T1000 (cell line): ENCODE measurements around the gene CALM3.
"Not testable (repeated sequence)": the region's sequence is repeated elsewhere in the genome, so short reads cannot be mapped to it uniquely, and the experiment has no call there.

Source experiments
- DNase-seq: peaks from one replicate; lab custom pipeline; 2025; ENCODE audit warnings: mixed read lengths; lab: John Stamatoyannopoulos, UW

The CALM3 gene

DNA sequence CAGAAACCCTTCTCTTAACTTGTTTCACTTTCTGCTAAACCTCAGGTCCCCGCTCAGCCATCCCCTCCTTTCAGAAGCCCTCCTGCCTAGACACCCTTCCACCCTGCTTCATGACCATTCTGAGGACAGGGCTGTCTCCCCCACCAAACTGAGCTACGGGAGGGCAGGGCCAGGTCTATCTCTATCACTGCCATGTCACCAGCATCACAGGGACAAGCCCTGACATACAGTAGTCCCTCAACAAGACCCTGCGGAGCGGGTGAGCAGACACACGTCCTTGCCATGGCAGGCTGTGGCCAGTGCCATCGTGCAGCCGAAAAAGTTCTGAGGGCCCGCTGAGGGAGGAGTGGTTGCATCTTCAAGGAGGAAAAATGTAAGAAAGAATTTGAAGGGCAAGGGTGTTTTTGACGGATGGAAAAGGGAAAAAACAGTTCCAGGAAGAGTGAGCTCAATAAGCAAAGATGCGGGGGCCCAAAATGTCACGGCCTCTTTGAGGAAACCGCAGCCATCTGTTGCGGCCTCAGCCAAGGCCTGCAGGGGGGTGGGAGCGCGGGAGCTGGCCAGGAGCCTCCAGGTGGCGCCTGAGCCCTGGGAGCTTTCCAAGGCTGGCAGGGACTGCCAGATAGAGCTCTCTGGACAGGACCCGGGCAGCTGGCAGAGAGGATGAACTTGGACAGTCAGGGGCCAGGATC lies 15.6 kb downstream of the CALM3 start:
- no peak for DNase-seq

DNA sequence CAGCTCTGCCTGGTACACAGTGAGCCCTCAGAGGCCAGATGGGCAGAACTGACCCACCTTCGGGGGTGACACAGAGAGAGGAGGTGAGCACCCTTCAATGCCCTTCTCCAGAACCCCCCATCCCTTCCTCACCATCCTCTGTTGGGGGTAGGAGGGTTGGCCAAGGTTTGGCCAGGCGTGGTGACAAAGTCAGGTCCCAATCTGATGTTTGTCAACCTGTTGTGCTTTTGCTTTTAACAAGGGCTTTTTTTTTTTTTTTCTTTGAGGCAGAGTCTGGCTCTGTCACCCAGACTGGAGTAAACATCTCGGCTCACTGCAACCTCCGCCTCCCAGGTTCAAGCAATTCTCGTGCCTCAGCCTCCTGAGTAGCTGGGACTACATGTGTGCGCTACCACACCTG lies 16.5 kb downstream of the CALM3 start:
- DNase-seq = no peak

DNA sequence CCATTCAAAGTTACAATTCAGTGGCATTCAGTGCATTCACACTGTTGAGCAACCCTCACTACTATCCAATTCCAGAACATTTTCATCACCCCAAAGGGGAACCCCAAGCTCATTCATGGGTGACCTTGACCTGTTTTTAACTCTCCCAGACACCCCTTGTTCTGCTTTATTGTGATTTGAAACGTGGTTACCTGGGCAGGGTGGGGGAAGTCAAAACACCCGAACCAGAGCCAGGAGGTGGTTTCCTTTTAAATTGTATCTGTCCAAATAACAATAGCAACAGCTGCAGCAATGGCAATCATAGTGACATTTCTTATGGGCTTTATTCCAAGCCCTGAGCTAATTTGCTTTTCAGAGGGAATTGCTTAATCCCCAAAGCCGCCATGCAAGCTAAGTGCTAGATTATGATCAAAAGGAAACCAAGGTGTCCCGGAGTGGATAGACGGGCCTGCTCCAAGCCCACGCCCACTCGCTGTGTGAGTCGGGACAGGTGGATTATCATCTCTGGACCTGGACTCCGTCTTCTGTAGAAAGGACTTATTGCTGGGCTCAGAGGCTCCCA lies 17.6 kb downstream of the CALM3 start:
- no peak for DNase-seq

DNA sequence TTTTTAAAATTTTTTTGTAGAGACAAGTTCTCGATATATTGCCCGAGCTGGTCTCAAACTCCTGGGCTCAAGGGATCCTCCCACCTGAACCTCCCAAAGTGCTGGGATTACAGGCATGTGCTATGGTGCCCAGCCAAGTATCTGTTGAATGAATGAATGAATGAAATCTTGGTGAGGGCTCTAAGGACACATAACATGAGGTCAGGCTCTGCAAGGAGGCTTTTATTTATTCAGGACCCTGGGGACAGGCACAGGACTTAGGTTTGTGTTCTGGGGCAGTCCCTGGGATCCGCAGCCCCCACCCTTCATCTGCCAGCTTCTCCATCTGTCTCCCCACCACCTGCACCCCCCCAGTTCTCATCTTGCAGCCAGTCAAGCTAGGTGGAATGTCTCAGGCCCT lies 19.1 kb downstream of the CALM3 start:
- no peak for DNase-seq

DNA sequence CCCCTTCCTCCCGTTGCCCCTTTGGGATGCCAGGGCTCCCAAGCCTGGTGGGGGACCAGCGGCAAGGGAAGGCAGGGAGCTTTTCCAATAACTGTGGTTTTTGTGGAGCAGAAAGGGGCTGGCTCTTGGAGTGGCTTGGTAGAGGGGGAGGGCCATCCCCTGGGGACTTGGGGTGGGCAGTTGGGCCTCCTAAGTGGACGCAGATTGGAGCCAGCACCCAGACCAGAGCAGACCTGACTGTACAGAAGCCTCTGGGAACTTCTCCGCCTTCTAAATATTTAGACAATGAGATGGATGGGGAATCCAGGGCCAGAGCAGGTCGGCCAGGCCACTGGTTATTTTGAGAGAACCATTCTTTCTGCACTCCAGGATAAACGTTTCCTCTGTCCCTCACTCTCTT lies 19.6 kb downstream of the CALM3 start:
- no peak for DNase-seq

DNA sequence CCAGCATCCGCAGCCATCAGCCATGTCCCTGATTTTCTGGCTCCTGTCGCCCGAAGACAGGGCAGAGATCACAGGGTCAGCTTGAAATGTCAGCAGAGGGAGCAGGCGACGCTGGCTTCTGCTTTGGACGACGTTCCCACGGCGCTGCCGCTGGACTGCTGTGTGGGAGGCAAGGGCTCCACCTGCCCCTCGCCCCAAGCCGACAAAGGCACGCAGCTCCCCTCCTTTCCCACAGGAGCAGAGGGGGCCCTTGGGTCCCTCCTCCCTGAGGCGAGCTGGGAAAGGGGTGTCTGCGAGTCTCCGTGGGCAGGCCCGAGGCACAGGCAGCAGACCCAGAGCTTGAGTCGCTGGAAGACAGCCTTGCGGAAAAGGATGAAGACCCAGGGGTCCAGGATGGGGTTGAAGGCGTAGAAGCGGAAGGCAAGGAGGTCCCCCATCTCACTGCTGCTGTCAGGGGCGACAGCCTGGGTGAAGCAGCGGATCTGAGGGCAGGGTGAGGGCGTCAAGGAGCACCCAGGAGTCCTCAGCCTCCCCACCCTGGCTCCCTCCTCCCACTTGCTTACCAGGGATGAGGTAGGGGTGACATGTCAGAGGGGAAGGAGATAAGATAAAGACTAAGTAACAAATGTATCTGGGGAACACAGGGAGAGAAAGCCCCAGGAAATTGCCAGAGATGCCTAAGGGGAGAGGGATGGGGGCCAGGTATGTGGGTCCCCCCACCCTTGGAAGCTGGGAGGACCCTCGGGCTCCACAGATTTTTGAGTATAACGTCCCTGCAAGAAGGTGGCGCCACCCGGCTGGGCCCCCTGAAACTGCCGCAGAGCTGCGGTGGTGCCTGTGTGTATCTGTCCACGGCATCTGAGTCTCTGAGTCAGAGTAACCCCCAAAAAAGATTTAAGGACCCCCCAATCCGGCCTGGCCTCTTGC lies 20.3 kb downstream of the CALM3 start:
- no peak for DNase-seq

DNA sequence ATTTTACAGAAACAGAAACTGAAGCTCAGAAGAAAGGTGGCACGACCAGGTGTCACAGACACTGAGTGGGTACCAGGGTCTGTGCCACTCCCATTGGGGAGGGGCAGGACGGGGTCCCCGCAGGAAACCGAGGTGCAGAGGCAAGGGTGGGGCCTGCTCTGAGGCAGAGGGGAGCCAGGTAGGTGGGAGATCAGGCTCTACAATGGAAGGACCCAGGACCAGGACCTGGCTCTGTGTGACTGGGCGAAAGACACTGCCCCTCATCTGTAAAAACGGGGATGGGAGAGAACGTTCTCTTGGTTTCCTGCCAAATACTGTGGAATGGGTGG lies 21.0 kb downstream of the CALM3 start:
- no peak for DNase-seq

DNA sequence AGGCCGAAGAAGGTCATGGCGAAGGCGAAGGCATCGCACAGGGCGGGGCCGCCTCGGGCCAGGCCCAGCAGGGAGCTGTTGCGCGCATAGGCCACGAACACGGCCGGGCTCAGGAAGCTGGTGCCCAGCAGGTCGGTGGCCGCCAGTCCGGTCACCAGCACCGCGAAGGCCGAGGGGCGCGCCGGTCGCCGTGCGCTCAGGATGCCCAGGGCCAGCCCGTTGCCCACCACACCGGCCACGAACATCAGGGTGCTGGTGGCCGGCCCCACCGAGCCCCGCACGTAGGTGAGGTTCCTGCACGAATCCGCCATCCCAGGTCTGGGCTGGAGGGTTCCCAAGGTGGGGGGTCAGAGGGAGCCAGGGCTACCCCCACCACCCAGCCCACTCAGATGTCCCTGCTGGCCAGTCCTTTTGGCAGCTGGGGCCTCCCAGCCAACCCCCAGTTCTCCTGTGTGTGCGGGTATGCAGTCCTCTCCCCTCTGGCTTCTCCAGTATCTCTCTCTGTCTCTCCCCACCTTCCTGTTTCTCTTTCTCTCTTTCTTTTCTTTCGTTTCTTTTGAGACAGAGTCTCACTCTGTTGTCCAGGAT lies 22.9 kb downstream of the CALM3 start:
- no peak for DNase-seq

DNA sequence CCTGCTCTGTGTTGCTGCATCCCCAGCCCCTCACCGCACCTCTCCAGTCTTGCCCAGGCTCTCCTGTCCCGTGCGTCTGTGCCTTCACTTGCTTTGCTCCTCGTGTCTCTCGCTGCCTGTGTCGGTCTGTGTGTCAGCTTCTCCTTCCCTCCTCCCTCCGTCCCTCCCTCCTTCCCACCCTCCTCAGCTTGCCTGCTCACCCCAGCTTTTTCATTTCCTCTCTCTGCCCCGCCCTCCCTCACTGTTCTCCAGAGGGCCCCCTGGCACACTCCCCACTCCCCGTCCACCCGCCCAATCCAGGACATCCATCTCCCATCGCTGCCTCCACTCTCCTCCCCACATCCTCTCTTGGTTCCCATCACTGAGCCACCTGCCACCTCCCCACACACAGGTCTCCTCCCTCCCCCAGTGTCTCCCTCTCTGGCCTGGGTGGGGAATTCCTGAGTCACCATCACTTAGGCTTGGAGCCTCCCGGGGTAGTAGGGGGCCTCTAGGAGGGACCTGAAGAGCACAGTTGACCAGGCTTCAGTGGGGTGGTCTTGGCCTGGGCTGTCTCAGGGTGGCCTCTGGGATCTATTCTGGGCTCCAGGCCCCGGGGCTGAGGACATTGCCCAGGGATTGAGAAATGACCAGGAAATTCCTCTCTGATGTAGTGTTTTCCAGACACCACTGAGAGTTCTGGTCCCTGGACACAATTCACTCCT lies 24.0 kb downstream of the CALM3 start, which contains the start of gene PTGIR:
PTGIR (minus strand) TSS at position 132 of the 704 bp plus-strand sequence. CDS start 864 bp downstream, outside the sequence.
- DNase-seq = peak; percentile 22

DNA sequence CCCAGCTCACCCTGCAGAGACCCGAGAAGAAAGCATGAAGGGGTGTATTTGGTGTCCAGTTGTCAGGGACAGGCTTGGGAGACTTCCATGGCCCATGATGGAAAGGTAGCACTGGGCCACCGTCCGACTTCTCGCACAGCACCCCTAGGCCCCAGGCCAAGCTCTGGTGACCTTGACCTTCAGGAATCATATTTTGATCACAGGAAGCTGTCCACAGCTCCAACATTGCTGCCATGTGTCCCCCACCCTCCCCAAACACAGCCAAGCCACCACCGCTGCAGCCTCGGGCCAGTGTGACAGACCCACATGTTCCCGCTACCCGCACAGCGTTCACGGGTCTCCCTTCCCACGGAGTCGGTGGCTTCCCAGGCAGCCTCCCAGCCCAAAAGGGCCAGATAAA lies 24.6 kb downstream of the CALM3 start:
- DNase-seq = no peak

DNA sequence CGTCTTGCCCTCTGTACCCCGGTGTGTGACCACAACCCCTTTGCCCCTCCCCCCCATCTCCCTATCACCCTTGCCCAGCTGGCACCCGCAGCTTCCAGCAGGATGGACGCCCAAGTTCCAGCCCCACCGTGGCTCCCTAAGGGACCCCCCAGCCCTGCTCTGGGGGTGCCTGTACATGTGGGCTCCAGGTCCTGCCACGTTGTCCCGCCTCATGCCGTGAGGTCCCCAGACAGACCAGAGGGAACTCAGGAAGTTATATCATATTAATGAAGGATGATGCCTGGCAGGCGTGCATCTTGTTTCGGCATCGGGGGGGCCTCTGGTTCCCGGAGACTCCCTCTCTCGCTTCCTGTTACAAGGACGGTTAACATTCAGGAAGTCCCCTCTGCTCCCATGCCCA lies 25.3 kb downstream of the CALM3 start:
- no peak for DNase-seq

DNA sequence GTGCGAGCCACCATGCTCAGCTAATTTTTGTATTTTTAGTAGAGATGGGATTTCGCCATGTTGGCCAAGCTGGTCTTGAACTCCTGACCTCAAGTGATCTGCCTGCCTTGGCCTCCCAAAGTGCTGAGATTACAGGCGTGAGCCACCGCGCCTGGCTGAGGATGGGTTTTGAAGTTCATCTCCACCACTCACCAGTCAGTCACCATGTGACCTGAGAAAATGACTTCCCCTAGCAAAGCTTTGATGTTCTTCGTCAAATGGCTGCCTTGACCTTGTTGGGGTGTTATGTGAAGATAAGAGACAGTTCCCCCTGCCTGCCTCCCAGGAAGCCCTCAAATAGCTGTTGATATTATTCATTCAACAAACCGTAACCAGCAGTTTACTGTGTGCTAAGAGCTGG lies 27.8 kb downstream of the CALM3 start:
- DNase-seq = not testable (repeated sequence)

DNA sequence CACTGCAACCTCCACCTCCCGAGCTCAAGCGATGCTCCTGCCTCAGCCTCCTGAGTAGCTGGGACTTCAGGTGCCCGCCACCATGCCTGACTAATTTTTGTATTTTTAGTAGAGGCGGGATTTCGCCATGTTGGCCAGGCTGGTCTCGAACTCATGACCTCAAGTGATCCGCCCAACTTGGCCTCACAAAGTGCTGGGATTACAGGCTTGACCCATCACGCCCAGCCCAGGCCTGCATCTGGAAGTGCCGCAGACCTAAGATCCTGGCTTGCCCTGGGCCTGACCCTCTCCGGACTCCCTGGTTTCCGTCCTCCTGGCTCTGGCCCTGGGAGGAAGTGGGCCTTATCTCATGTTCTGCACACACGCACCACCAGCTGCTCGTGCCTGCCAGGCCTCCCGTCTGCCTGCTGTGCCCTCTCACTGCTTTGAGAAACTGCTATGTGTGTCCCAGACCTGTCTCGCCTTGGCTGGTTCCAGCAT lies 28.5 kb downstream of the CALM3 start:
- DNase-seq = no peak

DNA sequence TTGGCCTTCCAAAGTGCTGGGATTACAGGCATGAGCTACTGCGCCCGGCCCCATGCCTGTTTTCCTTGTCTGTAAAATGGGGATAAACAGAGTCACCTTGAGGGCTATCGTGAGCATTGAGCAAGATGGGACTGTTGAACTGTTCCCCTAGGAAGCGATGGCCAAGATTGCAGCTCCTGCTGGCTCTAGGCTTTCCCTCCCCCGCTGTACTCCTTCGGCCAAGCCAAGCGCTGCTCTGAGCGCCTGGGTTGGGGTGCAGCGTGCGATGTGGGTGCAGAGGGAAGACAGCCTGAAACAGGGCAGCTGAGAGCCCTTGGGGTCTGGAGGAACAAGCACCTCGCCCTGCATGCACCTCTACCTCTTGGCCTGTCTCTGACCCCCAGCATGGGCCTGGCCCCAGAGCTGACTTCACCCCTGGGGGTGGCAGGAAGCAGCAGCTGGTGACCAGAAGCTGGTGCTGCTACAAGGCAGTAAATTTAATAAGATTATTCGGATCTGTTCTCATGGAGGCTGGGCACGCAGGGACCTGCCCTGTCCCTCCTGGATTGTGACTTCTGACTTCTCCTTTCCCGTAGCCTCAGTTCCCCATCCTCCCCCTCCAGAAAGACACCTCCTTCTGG lies 29.6 kb downstream of the CALM3 start:
- no peak for DNase-seq

DNA sequence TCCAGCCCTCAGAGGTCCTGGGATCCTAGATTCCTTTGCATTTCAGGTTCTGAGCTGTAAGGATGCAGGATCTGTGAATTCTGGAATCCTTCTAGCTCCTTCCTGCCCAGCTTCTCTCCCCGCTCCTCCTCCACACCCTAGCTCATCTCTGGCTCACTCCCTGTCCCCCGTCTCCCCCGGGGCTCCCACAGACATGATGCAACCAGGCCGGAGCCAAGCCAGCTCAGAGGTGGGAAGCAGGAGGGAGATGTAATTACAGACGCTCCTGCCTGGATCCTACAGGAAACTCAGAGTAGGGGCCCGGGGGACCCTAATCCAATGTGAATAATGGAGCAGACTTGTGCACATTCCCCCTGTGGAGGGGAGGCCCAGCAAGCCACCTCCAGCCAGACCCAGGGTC lies 30.4 kb downstream of the CALM3 start:
- no peak for DNase-seq

DNA sequence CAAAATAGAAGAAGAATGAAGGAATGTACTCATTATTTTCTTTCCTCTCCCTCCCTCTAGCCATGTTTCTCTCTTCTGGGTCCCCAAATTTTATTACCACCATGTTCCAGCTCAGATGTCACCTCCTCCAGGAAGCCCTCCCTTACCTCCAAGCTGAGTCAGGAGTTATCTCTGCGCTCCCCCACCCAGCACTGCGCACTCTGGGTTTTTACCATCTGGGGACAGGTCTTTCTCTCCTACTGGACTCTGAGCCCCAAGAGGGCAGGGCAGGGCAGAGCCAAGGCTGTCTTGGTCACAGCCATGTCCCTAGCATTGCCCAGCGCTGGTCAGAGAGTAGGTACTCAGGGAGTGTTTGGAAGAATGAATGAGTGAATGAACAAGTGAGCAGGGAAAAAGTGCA lies 32.0 kb downstream of the CALM3 start:
- no peak for DNase-seq

DNA sequence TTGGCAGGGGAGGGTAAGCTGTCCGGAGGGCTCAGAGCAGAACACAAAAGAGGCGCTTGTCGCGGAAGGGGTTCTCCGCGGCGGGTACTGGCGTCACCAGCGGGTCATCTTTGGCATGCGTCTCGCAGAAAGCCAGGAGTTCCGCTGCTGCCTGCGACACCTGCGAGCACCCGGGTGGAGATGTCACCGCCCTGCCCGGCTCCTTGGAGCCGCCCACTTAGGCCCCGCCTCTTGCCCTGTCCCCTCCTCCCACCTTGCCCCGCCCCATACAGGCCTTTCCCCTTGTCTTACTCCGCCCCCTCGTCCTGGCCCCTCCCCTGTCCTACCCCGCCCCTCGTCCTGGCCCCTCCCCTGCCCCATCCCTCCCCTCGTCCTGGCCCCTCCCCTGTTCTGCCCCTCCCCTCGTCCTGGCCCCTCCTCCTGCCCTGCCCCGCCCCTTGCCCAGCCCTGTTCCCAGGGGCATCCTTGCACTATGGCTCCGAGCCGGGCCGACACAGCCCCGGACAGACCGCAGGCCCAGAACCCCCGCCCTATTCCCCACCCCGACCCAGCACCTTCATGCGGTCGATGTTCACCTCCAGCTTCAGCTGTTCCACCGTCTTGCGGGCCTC lies 33.0 kb downstream of the CALM3 start:
- DNase-seq = peak; percentile 84

DNA sequence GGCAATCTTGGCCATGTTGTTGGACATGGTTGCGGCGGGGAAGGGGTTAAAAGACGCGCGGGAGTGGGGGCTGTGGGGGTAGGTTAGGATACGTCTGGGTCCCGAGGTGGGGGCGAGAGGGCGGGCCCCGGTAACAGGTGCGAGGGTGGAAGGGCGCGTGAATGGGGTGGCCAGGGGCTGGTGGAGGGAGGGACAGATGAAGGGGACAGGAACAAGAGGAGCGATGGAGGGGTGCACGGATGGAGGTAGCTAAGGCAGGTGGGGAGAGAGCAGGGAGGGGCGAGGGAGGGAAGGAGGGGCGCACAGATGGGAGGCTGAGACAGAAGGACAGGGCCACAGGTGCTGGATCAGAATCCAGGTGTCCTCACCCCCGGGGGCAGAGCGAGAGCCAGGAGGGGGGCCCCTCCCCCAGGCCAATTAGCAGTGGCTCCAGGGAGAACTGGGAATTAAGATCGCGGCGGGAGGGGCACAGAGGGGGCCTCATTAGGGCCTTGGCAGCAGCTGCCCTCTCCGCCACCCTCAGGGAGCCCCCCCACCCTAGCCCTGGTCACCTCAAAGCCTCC lies 33.6 kb downstream of the CALM3 start:
- no peak for DNase-seq

DNA sequence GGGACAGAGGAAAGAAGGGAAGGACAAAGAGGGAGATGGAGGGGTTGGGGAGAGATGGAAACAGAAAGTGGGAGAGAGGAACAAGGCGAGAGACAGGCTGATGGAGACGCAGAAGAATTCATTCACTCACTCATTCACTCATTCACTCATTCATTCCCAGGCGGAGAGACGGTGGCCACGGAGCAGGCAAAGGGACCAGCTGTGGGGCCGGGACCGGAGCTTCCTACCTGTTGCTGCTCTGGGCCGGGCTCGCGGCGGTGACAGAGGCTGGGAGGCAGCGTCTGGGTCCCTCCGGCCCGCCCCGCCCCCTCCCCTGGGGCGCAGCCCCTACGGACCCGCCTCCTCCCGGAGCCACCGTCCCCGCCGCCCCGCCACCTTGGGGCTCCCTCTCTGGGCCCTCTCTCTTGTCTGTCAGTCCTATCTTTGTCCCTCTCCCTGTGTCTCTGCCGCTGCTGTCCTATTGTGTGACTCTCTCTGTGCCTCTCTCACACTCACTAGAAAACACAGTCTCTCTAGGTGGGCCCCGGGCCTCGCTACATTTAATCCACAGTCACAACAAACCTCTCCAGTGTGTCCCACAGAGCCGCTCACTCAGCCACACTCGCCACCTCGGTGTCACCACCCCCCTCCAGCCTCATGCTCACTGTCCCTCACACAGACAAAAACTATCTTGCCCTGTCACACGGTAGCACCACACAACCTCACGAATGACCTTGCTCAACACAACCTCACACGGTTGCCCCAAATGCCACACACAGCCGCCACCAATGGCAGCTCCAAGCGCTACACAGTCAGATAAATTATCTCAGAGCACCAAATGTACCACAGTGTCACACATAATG lies 35.0 kb downstream of the CALM3 start, which contains the start of gene GNG8:
GNG8 (minus strand) TSS at position 283 of the 842 bp plus-strand sequence. CDS start 1,520 bp downstream, outside the sequence.
- DNase-seq = no peak

DNA sequence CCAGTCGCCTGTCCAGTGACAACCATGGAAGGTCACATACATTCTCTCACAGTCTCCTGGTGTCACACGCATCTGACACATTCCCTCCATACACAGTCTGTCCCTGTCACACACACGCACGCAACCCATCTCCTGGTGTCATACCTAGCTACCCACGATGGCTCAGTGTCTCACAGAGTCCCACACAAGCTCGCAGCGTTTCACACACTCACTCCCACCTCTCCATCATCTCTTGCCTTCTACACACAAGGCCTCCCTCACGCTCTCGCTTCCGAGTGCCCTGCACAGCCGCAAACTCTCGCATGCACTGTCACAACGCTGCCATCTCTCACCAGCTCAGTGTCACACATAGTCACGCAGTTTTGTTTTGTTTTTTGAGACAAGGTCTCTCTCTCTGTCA lies 36.1 kb downstream of the CALM3 start:
- DNase-seq = no peak
